KMS-11 (cell line): Measurements from ENCODE around the gene PRKACG.

ENCODE experiments used
- H2AFZ ChIP-seq: fragments of 200-600 bp; sonication (generic); 2 replicates; pipeline ENCODE4 v1.6.1; 2016; ENCODE audit warnings: antibody characterized with exemption, mixed run types, low read depth
- H3K27ac ChIP-seq: fragments of 200-600 bp; sonication (generic); 2 replicates; pipeline ENCODE4 v1.6.1; 2016; ENCODE audit warnings: mild to moderate bottlenecking, mixed run types
- H3K27me3 ChIP-seq: fragments of 200-600 bp; sonication (generic); 2 replicates; pipeline ENCODE4 v1.6.1; 2017; ENCODE audit warnings: mild to moderate bottlenecking, low read depth, mixed run types, moderate library complexity; ENCODE audit not compliant: insufficient read depth
- H3K36me3 ChIP-seq: fragments of 200-600 bp; sonication (generic); 2 replicates; pipeline ENCODE4 v1.6.1; 2017; ENCODE audit warnings: mild to moderate bottlenecking, mixed run types; ENCODE audit not compliant: insufficient read depth
- H3K4me1 ChIP-seq: fragments of 200-600 bp; sonication (generic); 2 replicates; pipeline ENCODE4 v1.6.1; 2016; ENCODE audit warnings: mild to moderate bottlenecking, low read depth, mixed run types; ENCODE audit not compliant: poor library complexity, severe bottlenecking
- H3K4me2 ChIP-seq: fragments of 200-600 bp; sonication (generic); 2 replicates; pipeline ENCODE4 v1.7.0; 2016; ENCODE audit warnings: mild to moderate bottlenecking, mixed run types
- H3K4me3 ChIP-seq: fragments of 200-600 bp; sonication (generic); IDR thresholded peaks from 2 replicates; pipeline ENCODE4 v1.6.1; 2017; ENCODE audit warnings: low read depth, low read length, mixed read lengths; ENCODE audit not compliant: insufficient read depth
- H3K79me2 ChIP-seq: fragments of 200-600 bp; sonication (generic); 2 replicates; pipeline ENCODE4 v1.6.1; 2016; ENCODE audit warnings: low read depth, mixed run types; ENCODE audit not compliant: insufficient read depth
- H3K9ac ChIP-seq: fragments of 200-600 bp; sonication (generic); 2 replicates; pipeline ENCODE4 v1.6.1; 2016; ENCODE audit warnings: mild to moderate bottlenecking, mixed run types
- H4K20me1 ChIP-seq: fragments of 200-600 bp; sonication (generic); 2 replicates; pipeline ENCODE4 v1.6.1; 2016; ENCODE audit warnings: mild to moderate bottlenecking, mixed run types; ENCODE audit not compliant: insufficient read depth
- TF ChIP-seq, protein P1 (sequence below): fragments of 200-600 bp; sonication (generic); conservative IDR thresholded peaks from 2 replicates; pipeline ENCODE4 v1.6.1; 2017; ENCODE audit warnings: low read depth, mild to moderate bottlenecking, antibody characterized with exemption, low read length, moderate library complexity, mixed read lengths

PRKACG gene

DNA sequence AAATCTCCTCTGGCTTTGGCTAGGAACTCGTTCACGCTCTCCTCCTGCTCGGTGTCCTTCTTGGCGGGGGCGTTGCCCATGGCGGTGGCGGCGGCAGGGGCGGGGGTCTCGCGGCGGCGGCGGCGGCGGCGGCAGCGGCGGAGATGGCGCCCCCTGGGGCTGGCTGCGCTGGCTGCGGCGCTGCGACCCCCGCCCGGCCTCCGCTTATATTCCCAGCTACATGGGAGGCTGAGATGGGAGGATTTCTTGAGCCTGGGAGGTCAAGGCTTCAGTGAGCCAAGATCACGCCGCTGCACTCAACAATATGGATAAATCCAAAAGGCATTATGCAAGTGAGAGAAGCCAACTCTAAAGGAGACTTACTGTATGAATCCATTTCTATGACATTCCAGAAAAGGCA lies at the start of gene PRKACG:
TSS of gene PRKACG (minus strand) at position 101 of the 400 bp plus-strand sequence. CDS start at position 80, 21 bp downstream.
- H4K20me1 ChIP-seq = no peaks in the 10 kb centered on the region
- TF ChIP-seq, protein P1, sequence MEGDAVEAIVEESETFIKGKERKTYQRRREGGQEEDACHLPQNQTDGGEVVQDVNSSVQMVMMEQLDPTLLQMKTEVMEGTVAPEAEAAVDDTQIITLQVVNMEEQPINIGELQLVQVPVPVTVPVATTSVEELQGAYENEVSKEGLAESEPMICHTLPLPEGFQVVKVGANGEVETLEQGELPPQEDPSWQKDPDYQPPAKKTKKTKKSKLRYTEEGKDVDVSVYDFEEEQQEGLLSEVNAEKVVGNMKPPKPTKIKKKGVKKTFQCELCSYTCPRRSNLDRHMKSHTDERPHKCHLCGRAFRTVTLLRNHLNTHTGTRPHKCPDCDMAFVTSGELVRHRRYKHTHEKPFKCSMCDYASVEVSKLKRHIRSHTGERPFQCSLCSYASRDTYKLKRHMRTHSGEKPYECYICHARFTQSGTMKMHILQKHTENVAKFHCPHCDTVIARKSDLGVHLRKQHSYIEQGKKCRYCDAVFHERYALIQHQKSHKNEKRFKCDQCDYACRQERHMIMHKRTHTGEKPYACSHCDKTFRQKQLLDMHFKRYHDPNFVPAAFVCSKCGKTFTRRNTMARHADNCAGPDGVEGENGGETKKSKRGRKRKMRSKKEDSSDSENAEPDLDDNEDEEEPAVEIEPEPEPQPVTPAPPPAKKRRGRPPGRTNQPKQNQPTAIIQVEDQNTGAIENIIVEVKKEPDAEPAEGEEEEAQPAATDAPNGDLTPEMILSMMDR = no peak
- H3K36me3 ChIP-seq = no peaks in the 10 kb centered on the region
- H3K9ac ChIP-seq = no peak within 1 kb of the TSS
- no peaks in the 10 kb centered on the region for H3K27me3 ChIP-seq
- no peak within 1 kb of the TSS for H3K4me3 ChIP-seq
- H3K4me1 ChIP-seq = no peaks in the 10 kb centered on the region
- no peak within 1 kb of the TSS for H3K4me2 ChIP-seq
- H3K27ac ChIP-seq = no peak within 1 kb of the TSS
- no peaks in the 10 kb centered on the region for H3K79me2 ChIP-seq
- no peak within 1 kb of the TSS for H2AFZ ChIP-seq

DNA sequence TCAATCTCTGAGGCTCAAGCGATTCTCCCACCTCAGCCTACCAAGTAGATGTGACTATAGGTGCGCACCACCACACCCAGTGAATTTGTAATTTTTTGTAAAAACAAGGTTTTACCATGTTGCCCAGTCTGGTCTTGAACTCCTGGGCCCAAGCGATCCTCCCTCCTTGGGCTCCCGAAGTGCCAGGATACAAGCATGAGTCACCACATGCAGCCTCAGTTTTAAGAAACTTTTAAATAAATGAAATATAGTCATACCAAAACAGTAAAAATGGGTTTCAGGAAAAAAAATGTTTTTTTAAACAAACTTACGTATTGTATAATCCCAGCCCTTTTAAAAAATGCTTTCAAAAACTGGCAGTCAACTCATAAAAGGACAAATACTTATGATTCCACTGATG lies 48.3 kb upstream of the PRKACG start:
- H3K27me3 ChIP-seq = no peaks in the 10 kb centered on the region
- H3K4me2 ChIP-seq = no peak overlapping the region
- H2AFZ ChIP-seq = no peak overlapping the region
- H3K4me1 ChIP-seq = no peaks in the 10 kb centered on the region
- H3K27ac ChIP-seq = no peak overlapping the region
- H3K4me3 ChIP-seq = no peak overlapping the region
- no peak overlapping the region for H3K9ac ChIP-seq
- H4K20me1 ChIP-seq = no peaks in the 10 kb centered on the region
- H3K36me3 ChIP-seq = no peaks in the 10 kb centered on the region; the same call in 1 of the 2 replicates
- TF ChIP-seq, protein P1 = no peak
- H3K79me2 ChIP-seq = no peaks in the 10 kb centered on the region

- peaks cover 3% of the 10 kb centered on the region for H3K4me1 ChIP-seq
- H3K27me3 ChIP-seq = no peaks in the 10 kb centered on the region
- no peaks in the 10 kb centered on the region; the same call in 1 of the 2 replicates for H3K36me3 ChIP-seq
- no peak overlapping the region for H2AFZ ChIP-seq
- no peak overlapping the region for H3K27ac ChIP-seq
- H4K20me1 ChIP-seq = no peaks in the 10 kb centered on the region
- no peak overlapping the region for H3K4me2 ChIP-seq
- H3K9ac ChIP-seq = no peak overlapping the region
- TF ChIP-seq, protein P1 = no peak
- H3K79me2 ChIP-seq = no peaks in the 10 kb centered on the region
- H3K4me3 ChIP-seq = no peak overlapping the region
Observed at GRCh38 chr9:69060766-69061165, 46.9 kb upstream of the PRKACG start.

- Histone ChIP-seq H2AFZ (no peak overlapping the region), H3K36me3 (no peaks in the 10 kb centered on the region; the same call in 1 of the 2 replicates), H3K9ac (no peak overlapping the region), H3K4me2 (no peak overlapping the region), H3K27ac (no peak overlapping the region), H3K79me2 (no peaks in the 10 kb centered on the region), H3K4me1 (peaks cover 3% of the 10 kb centered on the region), H4K20me1 (no peaks in the 10 kb centered on the region), H3K27me3 (no peaks in the 10 kb centered on the region), H3K4me3 (no peak overlapping the region)
- TF ChIP-seq, protein P1 = no peak
Observed at GRCh38 chr9:69058101-69058500, 44.2 kb upstream of the PRKACG start.
